22Rv1 (cell line): Measurements from ENCODE around the gene PRDM2.

Source experiments
- H3K27ac ChIP-seq: fragments of 450-650 bp; 2 replicates; pipeline ENCODE4 v1.5.1; 2017
- CTCF ChIP-seq: fragments of 450-650 bp; IDR thresholded peaks from 2 replicates; pipeline ENCODE4 v1.5.1; 2017; ENCODE audit warnings: mild to moderate bottlenecking
- ZFX ChIP-seq: fragments of 450-650 bp; IDR thresholded peaks from 2 replicates; pipeline ENCODE4 v1.6.1; 2017; ENCODE audit warnings: antibody characterized with exemption, borderline replicate concordance

PRDM2 gene

GRCh38 chr1:13782634-13783360 is 82.8 kb downstream of the PRDM2 start:
- TF ChIP-seq CTCF (no peak), ZFX (no peak)
- no peak overlapping the region for H3K27ac ChIP-seq

GRCh38 chr1:13783551-13783950 is 83.6 kb downstream of the PRDM2 start:
- H3K27ac ChIP-seq: no peak overlapping the region
- TF ChIP-seq ZFX (no peak), CTCF (no peak)

DNA sequence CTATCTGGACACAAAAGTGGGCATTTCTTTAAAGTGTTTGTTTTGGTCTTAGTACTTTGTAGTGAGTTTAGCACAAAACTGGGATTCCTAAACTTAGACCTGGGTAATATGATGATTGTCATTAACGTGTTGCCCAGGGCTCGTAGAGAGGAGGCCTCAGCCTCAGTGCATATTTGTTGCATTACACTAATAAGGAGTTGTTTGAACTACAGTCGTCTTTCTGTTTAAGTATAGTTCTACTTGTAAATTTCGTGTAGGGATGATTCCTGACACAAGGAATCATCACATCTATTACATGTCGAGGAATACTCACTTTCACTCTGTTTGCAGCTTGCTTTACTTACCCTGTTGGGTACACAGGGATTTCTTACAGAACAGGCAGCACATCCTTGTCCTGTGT is 85.0 kb downstream of the PRDM2 start:
- H3K27ac ChIP-seq: no peak overlapping the region
- TF ChIP-seq CTCF (no peak), ZFX (no peak)

DNA sequence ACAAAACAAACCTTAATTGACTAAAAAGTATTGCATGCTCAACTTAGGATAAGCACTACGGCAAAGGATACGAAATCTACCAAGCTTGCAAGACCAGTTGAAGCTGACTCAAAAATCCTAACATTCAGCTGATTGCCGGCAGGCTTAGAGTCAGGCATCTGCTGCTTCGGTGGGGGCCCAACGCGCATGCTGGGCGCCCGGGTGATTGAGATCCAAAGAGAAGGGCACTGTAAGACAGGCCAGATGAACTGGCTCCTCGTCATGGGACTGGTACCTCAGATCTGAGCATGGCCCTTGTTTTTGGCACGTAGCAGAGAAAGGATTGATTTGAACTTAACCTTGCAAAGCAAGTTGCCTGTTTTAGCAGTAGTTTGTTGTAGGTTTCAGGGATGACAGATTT is 86.6 kb downstream of the PRDM2 start:
- TF ChIP-seq ZFX: no peak

GRCh38 chr1:13788795-13789194 is 88.8 kb downstream of the PRDM2 start:
- no peak overlapping the region for H3K27ac ChIP-seq
- no peak for TF ChIP-seq CTCF
- no peak for TF ChIP-seq ZFX

More for the DNA sequence above, 86.6 kb downstream of the PRDM2 start:
- no peak overlapping the region for H3K27ac ChIP-seq

- TF ChIP-seq ZFX (no peak), CTCF (no peak)
- H3K27ac ChIP-seq: no peak overlapping the region
These were observed 90.5 kb downstream of the PRDM2 start for GRCh38 chr1:13790290-13791030.

DNA sequence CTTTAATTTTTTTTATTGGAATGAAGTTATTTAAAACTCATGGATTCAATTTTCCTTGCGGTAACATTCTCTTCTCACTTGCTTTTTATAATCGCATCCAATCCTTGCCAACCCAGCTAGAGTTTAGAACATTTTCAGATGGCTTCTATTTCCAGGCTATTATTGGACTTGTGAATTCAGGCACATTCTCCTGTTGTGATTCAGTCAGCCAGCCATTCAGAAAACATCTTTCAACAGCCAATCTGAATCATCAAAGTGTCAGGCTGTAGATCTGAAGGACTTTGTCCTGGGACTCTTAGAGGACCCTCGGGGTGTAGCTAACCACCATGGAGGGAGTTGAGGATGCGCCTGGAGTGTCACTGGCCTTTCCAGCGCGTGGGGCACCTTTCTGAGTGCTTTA is 92.4 kb downstream of the PRDM2 start:
- no peak overlapping the region for H3K27ac ChIP-seq
- no peak for TF ChIP-seq CTCF
- no peak for TF ChIP-seq ZFX
